ENCODE results near the gene ADGRL2.

ADGRL2 gene

DNA sequence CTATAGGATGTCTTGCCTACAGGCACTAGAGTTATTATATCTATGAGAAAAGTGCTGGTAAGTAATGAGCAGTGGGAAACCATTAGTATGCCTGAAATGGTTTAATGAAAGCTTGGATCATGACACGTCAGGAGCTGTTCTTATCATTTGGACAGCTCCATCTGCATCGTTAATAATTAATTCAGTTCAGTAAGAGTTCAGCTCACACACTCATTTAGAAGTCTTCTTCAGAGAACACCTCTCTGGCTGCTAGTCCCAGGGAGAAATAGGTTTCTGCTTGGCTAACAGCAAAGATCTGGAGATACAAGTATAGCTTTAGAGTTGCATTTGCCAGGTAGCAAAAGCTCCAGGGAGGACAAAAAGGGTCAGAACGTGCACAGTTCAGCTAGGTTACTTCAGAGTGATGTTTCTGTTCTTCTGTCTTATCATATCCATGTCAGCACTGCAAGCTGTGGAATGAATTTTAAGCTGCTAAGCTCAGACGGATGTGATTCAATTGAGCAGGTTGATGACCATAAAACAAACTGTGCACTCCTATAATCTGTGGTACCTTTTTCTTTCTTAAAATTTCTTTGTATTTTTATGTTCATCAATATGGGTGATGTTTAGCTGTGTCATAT lies 173.6 kb downstream of the ADGRL2 start:
- DNase-seq (ENCODE audit: low read depth, low spot score): no peak
- no peak overlapping the region for H3K27ac ChIP-seq

DNA sequence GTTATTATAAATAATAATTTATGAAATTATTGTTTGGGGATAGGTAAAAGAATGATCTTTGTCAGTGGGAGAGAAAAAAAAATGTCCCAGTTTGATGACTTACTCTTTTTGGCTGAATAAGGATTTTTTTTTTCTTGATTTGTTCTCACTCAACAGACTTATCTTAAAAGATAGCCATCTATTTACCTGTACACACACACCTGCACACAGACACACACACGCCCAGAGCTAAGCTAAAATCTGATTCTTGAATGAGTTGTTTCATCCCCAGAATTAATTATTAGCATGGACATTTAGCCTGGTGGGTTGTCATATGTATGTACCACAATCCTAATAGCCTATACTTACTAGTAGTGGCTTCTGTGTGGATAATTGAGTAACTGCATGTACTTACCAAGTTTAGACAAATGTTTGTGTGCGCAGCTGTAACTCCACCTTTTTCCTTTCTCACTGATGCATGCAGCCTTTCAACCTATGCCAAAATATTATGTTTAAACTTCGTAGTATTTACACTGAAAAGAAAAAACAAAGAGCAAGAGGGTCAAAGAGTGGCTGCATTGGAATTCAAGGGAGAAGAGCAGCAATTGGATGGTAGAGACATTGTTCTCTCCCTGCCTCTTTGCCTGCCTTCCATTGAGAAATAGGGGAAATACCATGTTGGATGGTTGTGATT lies 174.3 kb downstream of the ADGRL2 start:
- DNase-seq (ENCODE audit: low read depth, low spot score): no peak
- no peak overlapping the region for H3K27ac ChIP-seq

DNA sequence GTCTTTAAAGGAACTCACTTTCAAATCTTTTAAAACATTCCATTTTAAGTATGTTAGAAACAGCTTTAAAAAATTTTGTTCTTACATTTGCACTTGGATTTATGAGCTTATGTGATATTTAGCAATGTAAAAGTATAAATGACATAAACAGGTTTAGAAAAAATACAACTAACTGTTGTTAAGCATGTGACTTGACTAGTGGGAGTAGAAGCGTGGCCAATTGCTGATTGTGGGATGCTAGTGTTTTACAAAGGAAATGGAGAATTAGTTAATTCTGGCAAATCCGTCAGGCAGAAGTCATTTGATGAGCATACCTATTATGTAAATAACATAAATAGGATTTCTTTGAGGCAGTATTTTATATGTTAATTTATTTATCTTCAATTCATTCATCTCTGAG lies 175.8 kb downstream of the ADGRL2 start:
- no peak overlapping the region for H3K27ac ChIP-seq
- DNase-seq (ENCODE audit: low read depth, low spot score): no peak

DNA sequence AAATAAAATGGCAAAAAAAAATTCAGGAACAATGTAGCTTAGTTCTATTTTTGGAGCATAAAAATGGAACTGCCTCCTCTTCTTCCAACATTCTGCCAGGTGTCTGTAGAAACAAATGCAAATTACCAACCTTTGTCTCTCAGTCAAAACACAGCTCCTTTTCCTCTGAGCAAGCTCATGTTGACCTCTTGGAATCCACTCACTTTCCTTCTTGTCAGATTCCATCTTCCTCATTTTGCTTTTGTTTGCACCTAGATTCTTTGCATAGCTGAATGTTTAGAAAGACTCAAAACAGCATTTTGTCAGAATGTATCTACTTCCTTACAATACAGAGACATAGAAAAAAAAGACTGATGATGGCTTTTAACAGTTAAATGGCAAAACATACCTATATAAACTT lies 178.2 kb downstream of the ADGRL2 start:
- H3K27ac ChIP-seq: no peak overlapping the region
- no peak for DNase-seq (ENCODE audit: low read depth, low spot score)

DNA sequence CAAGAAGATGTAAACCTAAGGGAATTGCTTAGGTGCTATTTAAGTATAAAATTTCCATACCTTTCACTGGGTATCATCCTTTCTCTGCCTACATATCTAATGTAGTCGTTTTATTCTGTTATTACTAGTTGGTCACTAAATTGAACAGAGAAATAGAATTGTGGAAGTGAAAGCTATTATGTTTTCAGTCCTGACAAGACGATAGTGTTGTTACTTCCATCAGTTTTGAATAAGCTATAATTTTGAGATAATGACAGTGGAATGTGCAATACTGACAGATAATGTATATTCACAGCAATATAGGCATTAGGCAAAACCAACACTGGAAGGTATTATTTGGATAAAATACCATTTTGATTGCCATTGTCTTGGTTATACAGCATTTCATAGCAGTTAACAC lies 181.8 kb downstream of the ADGRL2 start:
- no peak overlapping the region for H3K27ac ChIP-seq
- DNase-seq (ENCODE audit: low read depth, low spot score): no peak

DNA sequence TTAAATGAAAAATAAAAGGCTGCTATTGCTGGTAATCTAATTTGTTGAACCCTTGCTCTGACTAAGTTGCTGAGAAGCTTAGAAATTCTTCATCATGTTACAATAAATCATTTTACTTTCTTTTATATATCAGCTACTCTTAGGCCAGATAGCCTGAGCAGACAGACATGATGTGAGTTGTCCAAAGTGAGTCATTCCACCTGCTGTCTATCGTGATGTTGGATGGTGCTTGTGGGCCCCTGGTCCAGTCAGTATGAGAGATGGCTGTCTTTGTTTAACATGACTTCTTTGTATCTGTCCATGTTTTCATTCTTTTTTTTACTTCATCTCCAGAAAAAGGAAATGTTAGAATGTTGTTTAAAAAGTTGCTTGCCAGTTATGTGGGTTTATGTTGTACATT lies 188.8 kb downstream of the ADGRL2 start:
- DNase-seq (ENCODE audit: low read depth, low spot score): no peak
- H3K27ac ChIP-seq: no peak overlapping the region

DNA sequence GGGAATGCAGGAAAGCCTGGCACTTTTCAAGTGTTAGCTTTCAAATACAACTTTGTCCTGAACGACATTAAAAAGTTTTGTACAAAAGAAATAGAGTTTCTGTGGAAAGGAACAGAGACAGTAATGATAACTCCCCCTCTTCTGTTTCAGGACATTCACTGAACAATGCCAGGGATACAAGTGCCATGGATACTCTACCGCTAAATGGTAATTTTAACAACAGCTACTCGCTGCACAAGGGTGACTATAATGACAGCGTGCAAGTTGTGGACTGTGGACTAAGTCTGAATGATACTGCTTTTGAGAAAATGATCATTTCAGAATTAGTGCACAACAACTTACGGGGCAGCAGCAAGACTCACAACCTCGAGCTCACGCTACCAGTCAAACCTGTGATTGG lies 189.5 kb downstream of the ADGRL2 start:
- no peak overlapping the region for H3K27ac ChIP-seq
- no peak for DNase-seq (ENCODE audit: low read depth, low spot score)

DNA sequence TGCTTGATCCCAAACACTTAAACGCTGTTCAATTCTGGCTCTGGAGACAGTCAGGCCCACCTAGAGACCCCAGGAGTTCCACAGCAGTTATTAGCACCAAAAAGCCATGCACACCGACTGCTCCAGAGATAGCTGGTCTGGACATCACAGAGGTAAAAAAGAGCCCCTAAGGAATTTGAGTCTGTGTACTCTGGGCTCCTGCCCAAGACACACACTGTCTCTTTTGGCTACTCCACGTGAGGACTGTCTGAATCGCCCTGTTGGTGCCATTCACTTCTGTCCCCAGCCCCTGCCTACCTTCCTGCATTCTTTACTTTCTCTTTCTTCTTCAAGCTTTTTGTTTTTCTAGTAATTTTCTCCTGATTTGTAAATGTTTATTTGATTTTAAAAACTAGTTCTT lies 197.4 kb downstream of the ADGRL2 start:
- no peak overlapping the region for H3K27ac ChIP-seq
- no peak for DNase-seq (ENCODE audit: low read depth, low spot score)

DNA sequence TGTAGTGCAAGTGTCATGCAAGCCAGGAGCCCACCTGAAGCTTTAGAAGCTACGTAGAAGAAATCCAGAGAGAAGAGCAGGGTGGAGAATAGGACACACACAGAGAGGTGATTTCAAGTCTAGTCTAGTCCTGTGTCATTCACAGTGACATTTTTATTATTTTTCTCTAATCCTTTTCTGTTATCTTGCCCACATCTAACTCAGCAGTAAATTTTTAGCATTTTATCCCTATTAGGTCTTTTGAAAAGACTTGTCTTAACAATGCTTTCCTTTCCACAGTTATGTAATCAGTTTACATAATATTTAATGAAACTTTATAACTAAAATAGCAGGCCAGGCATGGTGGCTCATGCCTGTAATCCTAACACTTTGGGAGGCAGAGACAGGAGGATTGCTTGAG lies 198.6 kb downstream of the ADGRL2 start:
- no peak for DNase-seq (ENCODE audit: low read depth, low spot score)
- no peak overlapping the region for H3K27ac ChIP-seq

DNA sequence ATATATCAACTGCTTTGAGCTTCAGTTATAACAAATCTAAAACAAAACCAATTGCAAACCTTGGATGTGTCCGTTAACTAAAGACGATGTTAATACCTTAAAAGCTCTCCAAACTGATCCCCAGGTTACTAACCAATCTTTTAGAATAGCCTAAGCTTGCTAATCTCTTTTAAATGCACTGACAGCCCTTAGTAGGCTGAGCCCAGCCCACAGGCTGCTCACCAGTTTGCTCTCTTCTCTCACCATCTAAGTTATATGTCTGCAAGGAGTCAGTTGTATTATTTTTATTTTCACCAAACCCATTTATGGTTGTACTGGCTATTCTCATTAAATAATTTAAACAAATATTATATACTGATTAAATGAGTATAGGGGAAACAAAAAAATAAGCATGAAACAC lies 199.5 kb downstream of the ADGRL2 start:
- H3K27ac ChIP-seq: no peak overlapping the region
- no peak for DNase-seq (ENCODE audit: low read depth, low spot score)

DNA sequence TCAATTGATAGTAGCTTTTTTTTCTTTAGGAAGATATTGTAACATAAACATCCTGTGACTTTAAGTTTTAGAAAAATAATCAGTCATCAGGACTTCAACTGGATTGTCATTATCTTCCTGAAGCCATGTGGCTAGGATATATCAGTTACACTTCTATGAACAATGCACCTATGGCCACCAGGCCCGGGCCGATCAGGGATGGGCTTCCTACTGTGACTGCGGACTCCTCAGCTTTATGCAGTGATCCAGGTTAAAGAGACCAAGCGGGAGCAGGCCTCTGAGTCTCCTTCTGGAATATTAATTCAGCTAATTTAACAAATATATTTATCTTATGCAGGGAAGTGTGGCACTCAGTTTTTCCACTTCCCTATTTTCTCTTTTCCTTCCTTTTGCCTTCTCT lies 200.6 kb downstream of the ADGRL2 start:
- H3K27ac ChIP-seq: no peak overlapping the region
- DNase-seq (ENCODE audit: low read depth, low spot score): no peak

DNA sequence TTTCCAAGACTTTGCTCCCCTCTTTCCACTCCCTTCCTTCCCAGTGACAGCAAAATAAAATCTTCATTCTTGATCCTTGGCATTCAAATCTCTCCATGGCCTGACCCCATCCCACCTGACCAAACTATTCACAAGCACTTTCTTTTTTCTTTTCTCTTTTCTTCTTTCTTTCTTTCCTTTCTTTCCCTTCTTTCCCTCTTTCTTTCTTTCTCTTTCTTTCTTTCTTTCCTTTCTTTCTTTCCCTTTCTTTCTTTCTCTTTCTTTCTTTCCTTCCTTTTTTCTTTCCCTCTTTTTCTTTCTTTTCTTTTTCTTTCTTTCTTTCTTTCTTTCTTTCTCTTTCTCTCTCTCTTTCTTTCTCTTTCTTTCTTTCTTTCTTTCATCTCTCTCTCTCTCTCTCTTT lies 207.1 kb downstream of the ADGRL2 start:
- DNase-seq (ENCODE audit: low read depth, low spot score): no peak
- no peak overlapping the region for H3K27ac ChIP-seq

DNA sequence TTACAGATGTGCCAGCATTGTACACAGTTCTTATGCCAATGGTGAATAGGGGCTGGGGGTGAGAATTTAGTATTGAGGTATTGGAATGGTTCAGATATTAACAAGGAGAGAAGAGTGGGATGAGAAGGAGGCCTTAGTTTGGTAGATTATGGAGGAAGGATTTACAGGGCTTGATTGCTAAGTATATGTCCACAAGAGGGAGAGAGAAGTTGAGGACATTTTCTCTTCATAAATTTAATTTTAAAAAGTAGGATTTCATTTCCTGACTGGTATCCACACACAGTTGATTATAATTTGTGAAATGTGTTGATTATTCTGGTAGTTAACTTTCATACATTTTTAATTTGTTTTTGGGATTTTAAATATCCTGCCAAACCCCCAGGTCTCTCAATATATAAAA lies 213.0 kb downstream of the ADGRL2 start:
- no peak overlapping the region for H3K27ac ChIP-seq
- no peak for DNase-seq (ENCODE audit: low read depth, low spot score)

DNA sequence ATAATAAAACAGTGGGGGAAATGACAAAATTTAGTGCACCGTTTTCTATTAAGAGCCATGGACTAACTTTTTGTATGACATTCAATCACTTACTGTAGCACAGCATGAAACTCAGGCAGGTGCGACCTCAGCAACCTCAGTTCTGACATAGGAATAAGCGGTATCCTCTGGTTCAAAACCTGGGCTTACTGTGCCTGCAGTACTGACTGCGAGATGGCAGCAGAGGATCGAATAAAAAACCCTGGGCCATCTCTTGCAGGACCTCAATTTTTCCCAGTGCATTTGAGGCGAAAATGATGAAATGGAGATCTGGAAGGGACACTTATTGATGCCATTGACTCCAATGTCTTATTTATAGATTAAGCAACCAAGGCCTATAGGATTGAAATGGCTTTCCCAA lies 214.7 kb downstream of the ADGRL2 start:
- no peak overlapping the region for H3K27ac ChIP-seq
- no peak for DNase-seq (ENCODE audit: low read depth, low spot score)

DNA sequence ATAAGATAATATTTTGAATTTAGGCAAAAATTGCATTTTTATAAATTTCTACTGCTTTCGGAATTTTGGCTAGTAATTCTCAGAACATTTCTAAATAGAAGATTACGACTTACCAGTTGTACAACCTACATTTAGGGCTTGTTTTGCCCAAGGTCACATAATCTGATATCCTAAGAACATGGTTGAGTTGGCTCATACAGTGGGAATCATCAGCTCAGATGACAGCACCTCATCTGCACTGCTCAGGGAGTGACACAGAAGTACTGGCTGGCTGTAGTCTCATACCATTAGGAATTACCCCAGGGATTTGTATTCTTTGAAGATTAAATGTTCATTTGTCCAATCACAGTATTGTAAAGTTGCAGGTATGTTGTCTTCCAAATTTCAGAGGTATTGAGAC lies 217.6 kb downstream of the ADGRL2 start:
- no peak for DNase-seq (ENCODE audit: low read depth, low spot score)

DNA sequence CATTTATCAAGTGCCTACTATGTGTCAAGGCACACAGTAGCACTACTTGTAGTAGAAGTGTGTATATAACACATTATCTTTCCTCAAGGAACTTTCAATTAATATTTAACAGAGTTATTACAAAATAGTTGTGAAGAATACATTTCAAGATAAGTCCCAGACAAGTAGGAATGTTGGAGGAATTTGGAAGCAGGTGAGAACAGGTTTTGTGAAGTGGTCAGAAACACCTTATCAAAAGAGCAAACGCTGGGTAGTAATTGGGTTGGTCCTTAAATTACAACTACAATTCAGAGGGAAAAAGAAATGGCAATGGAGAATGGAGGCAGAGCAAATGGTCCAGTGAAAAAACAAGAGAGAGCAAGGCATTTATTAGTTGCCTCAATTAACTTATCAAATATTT lies 218.8 kb downstream of the ADGRL2 start:
- no peak for DNase-seq (ENCODE audit: low read depth, low spot score)
- no peak overlapping the region for H3K27ac ChIP-seq

More for the DNA sequence above, 217.6 kb downstream of the ADGRL2 start:
- no peak overlapping the region for H3K27ac ChIP-seq

DNA sequence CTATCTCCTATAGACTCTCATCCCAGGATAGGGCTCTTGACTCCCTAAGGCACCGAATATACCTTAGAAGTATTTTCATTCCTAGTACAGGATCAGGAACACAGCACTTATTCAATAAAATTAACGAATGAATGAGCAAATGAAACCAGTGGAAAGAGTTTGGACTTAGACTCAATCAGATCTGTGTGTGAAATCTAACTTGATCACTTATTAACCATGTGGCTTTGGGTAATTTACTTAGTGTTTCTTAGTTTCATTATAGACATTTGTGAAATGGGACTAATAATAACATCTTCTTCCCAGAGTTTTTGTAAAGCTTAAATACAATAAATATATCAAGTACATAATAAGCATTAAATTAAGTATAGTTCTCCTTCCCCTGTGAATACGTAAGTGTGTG lies 230.1 kb downstream of the ADGRL2 start:
- no peak overlapping the region for H3K27ac ChIP-seq
- DNase-seq (ENCODE audit: low read depth, low spot score): no peak

DNA sequence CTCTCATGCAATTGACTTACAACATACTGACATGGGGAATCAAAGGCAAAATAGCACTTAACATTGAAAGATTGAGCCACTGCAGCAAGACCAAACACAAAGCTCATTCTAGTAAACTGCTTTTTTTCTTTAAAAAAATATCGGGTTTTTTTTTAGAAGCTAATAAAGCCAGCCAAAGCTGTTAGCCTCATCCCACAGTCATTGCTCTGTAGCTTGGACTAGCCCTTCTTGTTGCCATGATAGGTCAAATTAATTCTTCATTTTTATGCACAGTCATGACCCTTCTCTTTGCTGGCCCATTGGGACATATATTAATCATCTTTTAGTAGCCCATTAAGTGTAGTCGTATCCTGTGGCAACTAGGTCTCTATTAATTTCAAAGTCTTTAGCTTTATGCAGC lies 231.3 kb downstream of the ADGRL2 start:
- DNase-seq (ENCODE audit: low read depth, low spot score): no peak
- H3K27ac ChIP-seq: no peak overlapping the region

DNA sequence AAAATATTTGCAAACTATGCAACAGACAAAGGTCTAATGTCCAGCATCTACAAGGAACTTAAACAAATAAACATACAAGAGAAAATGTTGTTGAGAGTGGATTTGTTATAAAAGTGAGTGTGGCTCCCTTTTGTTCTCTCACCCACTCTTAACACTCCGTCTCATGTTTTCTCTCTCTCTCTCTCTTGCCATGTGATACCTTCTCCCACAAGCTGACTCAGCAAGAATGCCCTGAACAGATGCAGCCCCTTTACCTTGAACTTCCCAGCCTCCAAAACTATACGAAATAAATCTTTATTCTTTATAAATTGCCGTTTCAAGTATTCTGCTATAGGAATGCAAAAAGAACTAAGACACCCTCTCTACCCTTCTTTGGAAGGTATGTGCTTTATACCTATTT lies 234.1 kb downstream of the ADGRL2 start:
- no peak for DNase-seq (ENCODE audit: low read depth, low spot score)
- H3K27ac ChIP-seq: no peak overlapping the region

Data from epithelial cell of prostate (primary cell).